ENCODE data around the gene YARS2.
A peak's percentile ranks its signal among the peaks of the same experiment; 100 is the strongest.
"Not testable (repeated sequence)": the region's sequence is repeated elsewhere in the genome, so short reads cannot be mapped to it uniquely, and the experiment has no call there.

YARS2 gene

GRCh38 chr12:32734952-32735351 is 20.7 kb downstream of the YARS2 start:
- in situ Hi-C loops (cut with MboI; ENCODE audit: low sequenced_read_pairs), result no loop called here
- peaks cover 23% of the 10 kb centered on the region for H3K4me1 ChIP-seq
- peaks cover 46% of the 10 kb centered on the region for H3K36me3 ChIP-seq (replicated peaks)
- H3K9me3 ChIP-seq, result no peaks in the 10 kb centered on the region
- no peaks in the 10 kb centered on the region for H3K27me3 ChIP-seq (ENCODE audit: low read depth)
- DNase-seq (ENCODE audit: low spot score in 2 of 2), result peak; percentile 32 to 60
- no peak overlapping the region for H3K4me3 ChIP-seq

- no peak for DNase-seq (ENCODE audit: low spot score in 2 of 2)
- peaks cover 36% of the 10 kb centered on the region for H3K36me3 ChIP-seq (replicated peaks)
- H3K4me3 ChIP-seq, result no peak overlapping the region
- in situ Hi-C loops (cut with MboI; ENCODE audit: low sequenced_read_pairs), result no loop called here
- H3K27me3 ChIP-seq (ENCODE audit: low read depth), result no peaks in the 10 kb centered on the region
- no peaks in the 10 kb centered on the region for H3K9me3 ChIP-seq
- no peaks in the 10 kb centered on the region for H3K4me1 ChIP-seq
Measured at GRCh38 chr12:32727237-32727636, 28.5 kb downstream of the YARS2 start.

- H3K27me3 ChIP-seq (ENCODE audit: low read depth), result no peaks in the 10 kb centered on the region
- H3K36me3 ChIP-seq (replicated peaks), result peaks cover 32% of the 10 kb centered on the region
- no peaks in the 10 kb centered on the region for H3K9me3 ChIP-seq
- in situ Hi-C loops (cut with MboI; ENCODE audit: low sequenced_read_pairs), result no loop called here
- no peaks in the 10 kb centered on the region for H3K4me1 ChIP-seq
- no peak overlapping the region for H3K4me3 ChIP-seq
- no peak for DNase-seq (ENCODE audit: low spot score in 2 of 2)
Measured at GRCh38 chr12:32726286-32726685, 29.4 kb downstream of the YARS2 start.

- in situ Hi-C loops (cut with MboI; ENCODE audit: low sequenced_read_pairs), result not testable (repeated sequence)
Measured at GRCh38 chr12:32725308-32725707, 30.4 kb downstream of the YARS2 start.

GRCh38 chr12:32718926-32719325 is 36.8 kb downstream of the YARS2 start:
- no peak for DNase-seq (ENCODE audit: low spot score in 2 of 2)
- Histone ChIP-seq H3K27me3 (ENCODE audit: low read depth) (no peaks in the 10 kb centered on the region), H3K9me3 (no peaks in the 10 kb centered on the region), H3K36me3 (replicated peaks) (peaks cover 19% of the 10 kb centered on the region), H3K4me1 (no peaks in the 10 kb centered on the region), H3K4me3 (no peak overlapping the region)
- in situ Hi-C loops (cut with MboI; ENCODE audit: low sequenced_read_pairs), result no loop called here

More at GRCh38 chr12:32725308-32725707, 30.4 kb downstream of the YARS2 start:
- DNase-seq (ENCODE audit: low spot score in 2 of 2); H3K4me1 ChIP-seq; H3K9me3 ChIP-seq; H3K27me3 ChIP-seq (ENCODE audit: low read depth); H3K4me3 ChIP-seq: not testable (repeated sequence)
- peaks cover 27% of the 10 kb centered on the region for H3K36me3 ChIP-seq (replicated peaks)

- H3K9me3 ChIP-seq, result no peaks in the 10 kb centered on the region
- H3K36me3 ChIP-seq (replicated peaks), result peaks cover 29% of the 10 kb centered on the region
- no peak overlapping the region for H3K4me3 ChIP-seq
- in situ Hi-C loops (cut with MboI; ENCODE audit: low sequenced_read_pairs), result no loop called here
- H3K27me3 ChIP-seq (ENCODE audit: low read depth), result no peaks in the 10 kb centered on the region
- DNase-seq (ENCODE audit: low spot score in 2 of 2), result no peak
- H3K4me1 ChIP-seq, result no peaks in the 10 kb centered on the region
Measured at GRCh38 chr12:32714772-32715171, 40.9 kb downstream of the YARS2 start.

GRCh38 chr12:32708926-32709325 is 46.8 kb downstream of the YARS2 start:
- Histone ChIP-seq H3K4me3 (no peak overlapping the region), H3K27me3 (ENCODE audit: low read depth) (no peaks in the 10 kb centered on the region), H3K9me3 (no peaks in the 10 kb centered on the region), H3K4me1 (no peaks in the 10 kb centered on the region), H3K36me3 (replicated peaks) (peaks cover 37% of the 10 kb centered on the region)
- in situ Hi-C loops (cut with MboI; ENCODE audit: low sequenced_read_pairs), result no loop called here
- no peak for DNase-seq (ENCODE audit: low spot score in 2 of 2)

- no peaks in the 10 kb centered on the region for H3K9me3 ChIP-seq
- H3K27me3 ChIP-seq (ENCODE audit: low read depth), result no peaks in the 10 kb centered on the region
- in situ Hi-C loops (cut with MboI; ENCODE audit: low sequenced_read_pairs), result no loop called here
- peaks cover 21% of the 10 kb centered on the region for H3K36me3 ChIP-seq (replicated peaks)
- no peak overlapping the region for H3K4me3 ChIP-seq
- H3K4me1 ChIP-seq, result no peaks in the 10 kb centered on the region
- no peak for DNase-seq (ENCODE audit: low spot score in 2 of 2)
Measured at GRCh38 chr12:32706335-32707024, 49.2 kb downstream of the YARS2 start.

GRCh38 chr12:32705783-32706182 is 49.9 kb downstream of the YARS2 start:
- peaks cover 15% of the 10 kb centered on the region for H3K36me3 ChIP-seq (replicated peaks)
- no peaks in the 10 kb centered on the region for H3K9me3 ChIP-seq
- H3K4me3 ChIP-seq, result no peak overlapping the region
- H3K27me3 ChIP-seq (ENCODE audit: low read depth), result no peaks in the 10 kb centered on the region
- in situ Hi-C loops (cut with MboI; ENCODE audit: low sequenced_read_pairs), result no loop called here
- no peak for DNase-seq (ENCODE audit: low spot score in 2 of 2)
- no peaks in the 10 kb centered on the region for H3K4me1 ChIP-seq

GRCh38 chr12:32702946-32703345 is 52.8 kb downstream of the YARS2 start:
- in situ Hi-C loops (cut with MboI; ENCODE audit: low sequenced_read_pairs), result no loop called here
- no peak for DNase-seq (ENCODE audit: low spot score in 2 of 2)
- H3K4me3 ChIP-seq, result no peak overlapping the region
- H3K27me3 ChIP-seq (ENCODE audit: low read depth), result no peaks in the 10 kb centered on the region
- H3K9me3 ChIP-seq, result no peaks in the 10 kb centered on the region
- H3K4me1 ChIP-seq, result no peaks in the 10 kb centered on the region
- peaks cover 13% of the 10 kb centered on the region; the same call in 1 of the 2 replicates for H3K36me3 ChIP-seq (replicated peaks)

GRCh38 chr12:32702473-32702872 is 53.2 kb downstream of the YARS2 start:
- Histone ChIP-seq H3K4me1 (no peaks in the 10 kb centered on the region), H3K9me3 (no peaks in the 10 kb centered on the region), H3K27me3 (ENCODE audit: low read depth) (no peaks in the 10 kb centered on the region)

GRCh38 chr12:32699437-32699836 is 56.3 kb downstream of the YARS2 start:
- DNase-seq (ENCODE audit: low spot score in 2 of 2); in situ Hi-C loops (cut with MboI; ENCODE audit: low sequenced_read_pairs); H3K36me3 ChIP-seq (replicated peaks); H3K4me3 ChIP-seq; H3K9me3 ChIP-seq; H3K27me3 ChIP-seq (ENCODE audit: low read depth); H3K4me1 ChIP-seq: not testable (repeated sequence)

More at GRCh38 chr12:32702473-32702872, 53.2 kb downstream of the YARS2 start:
- Histone ChIP-seq H3K4me3 (no peak overlapping the region), H3K36me3 (replicated peaks) (peaks cover 13% of the 10 kb centered on the region; the same call in 1 of the 2 replicates)
- no peak for DNase-seq (ENCODE audit: low spot score in 2 of 2)
- in situ Hi-C loops (cut with MboI; ENCODE audit: low sequenced_read_pairs), result no loop called here

- H3K4me1 ChIP-seq, result 0 out of 2 replicates have a peak, but pooled peaks cover 3% of the 10 kb centered on the region
- in situ Hi-C loops (cut with MboI; ENCODE audit: low sequenced_read_pairs), result no loop called here
- no peak overlapping the region for H3K4me3 ChIP-seq
- no peaks in the 10 kb centered on the region for H3K36me3 ChIP-seq (replicated peaks)
- DNase-seq (ENCODE audit: low spot score in 2 of 2), result no peak
- H3K27me3 ChIP-seq (ENCODE audit: low read depth), result no peaks in the 10 kb centered on the region
- no peaks in the 10 kb centered on the region for H3K9me3 ChIP-seq
Measured at GRCh38 chr12:32698285-32698684, 57.4 kb downstream of the YARS2 start.

- H3K9me3 ChIP-seq, result no peaks in the 10 kb centered on the region
- 0 out of 2 replicates have a peak, but pooled peaks cover 3% of the 10 kb centered on the region for H3K4me1 ChIP-seq
- no peaks in the 10 kb centered on the region for H3K27me3 ChIP-seq (ENCODE audit: low read depth)
- in situ Hi-C loops (cut with MboI; ENCODE audit: low sequenced_read_pairs), result no loop called here
- H3K36me3 ChIP-seq (replicated peaks), result no peaks in the 10 kb centered on the region
- H3K4me3 ChIP-seq, result no peak overlapping the region
- DNase-seq (ENCODE audit: low spot score in 2 of 2), result no peak
Measured at GRCh38 chr12:32697445-32697844, 58.3 kb downstream of the YARS2 start.

All from HAP-1 (cell line).